Activated naive CD8-positive, alpha-beta T cell (primary cell): ENCODE results near the gene KIAA1671.
A peak's percentile ranks its signal among the peaks of the same experiment; 100 is the strongest.

Experiments used
- H3K27ac Mint-ChIP-seq: one replicate; pipeline ENCODE4 v1.8.0; 2021; ENCODE audit warnings: mixed read lengths
- H3K27me3 Mint-ChIP-seq: one replicate; pipeline ENCODE4 v1.8.0; 2021; ENCODE audit warnings: mixed read lengths
- H3K36me3 Mint-ChIP-seq: one replicate; pipeline ENCODE4 v1.8.0; 2021; ENCODE audit warnings: mixed read lengths
- H3K4me1 Mint-ChIP-seq: one replicate; pipeline ENCODE4 v1.8.0; 2021; ENCODE audit warnings: low read depth, mixed read lengths
- H3K4me3 Mint-ChIP-seq: one replicate; pipeline ENCODE4 v1.8.0; 2021; ENCODE audit warnings: mild to moderate bottlenecking, mixed read lengths
- H3K9me3 Mint-ChIP-seq: one replicate; pipeline ENCODE4 v1.8.0; 2021; ENCODE audit warnings: low read depth, mixed read lengths

The KIAA1671 gene

DNA sequence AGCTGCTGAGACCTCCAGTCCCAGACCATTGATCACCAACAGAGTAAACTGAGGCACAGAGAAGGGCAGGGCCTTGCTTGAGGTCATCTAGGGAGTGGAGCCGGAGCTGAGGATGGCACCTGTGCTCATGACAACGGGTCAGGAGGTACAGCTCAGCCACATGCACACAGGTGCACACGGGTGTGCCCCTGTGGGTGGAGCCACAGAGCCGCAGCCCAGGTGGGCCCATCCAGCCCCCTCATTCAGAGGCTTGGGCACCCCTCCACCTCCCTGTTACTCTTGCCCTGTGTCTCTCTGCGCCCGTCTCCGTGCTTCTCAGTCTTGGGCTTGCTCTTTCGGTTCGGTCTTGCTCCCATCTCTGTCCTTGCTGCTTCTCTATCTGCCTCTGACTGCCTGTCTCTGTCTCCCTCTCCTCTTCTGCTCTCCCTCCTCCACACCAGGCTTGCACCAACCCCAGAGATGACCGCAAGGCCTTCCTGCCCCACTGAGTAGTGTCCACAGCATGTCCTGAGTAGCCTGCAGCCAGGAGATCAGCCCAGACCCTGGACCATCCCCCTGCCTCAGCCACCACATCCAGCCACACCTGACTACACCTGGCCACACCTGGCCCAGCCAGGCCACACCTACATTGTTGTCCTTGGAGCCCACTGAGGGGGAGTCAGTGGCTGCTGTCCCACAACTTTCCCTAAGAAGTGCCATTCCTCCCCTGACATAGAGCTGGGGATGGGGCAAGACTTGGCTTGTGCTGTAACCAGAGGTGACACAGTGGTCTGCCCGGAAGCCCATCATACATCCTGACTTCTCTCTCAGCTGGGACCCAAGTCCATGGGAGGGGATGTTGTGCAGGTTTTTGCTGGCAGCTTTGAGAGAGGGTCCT is 207.8 kb downstream of the KIAA1671 start:
- H3K36me3 Mint-ChIP-seq, result no peaks in the 10 kb centered on the region
- no peak overlapping the region for H3K27ac Mint-ChIP-seq
- no peaks in the 10 kb centered on the region for H3K27me3 Mint-ChIP-seq
- no peaks in the 10 kb centered on the region for H3K4me1 Mint-ChIP-seq
- no peak overlapping the region for H3K4me3 Mint-ChIP-seq
- H3K9me3 Mint-ChIP-seq, result no peaks in the 10 kb centered on the region

DNA sequence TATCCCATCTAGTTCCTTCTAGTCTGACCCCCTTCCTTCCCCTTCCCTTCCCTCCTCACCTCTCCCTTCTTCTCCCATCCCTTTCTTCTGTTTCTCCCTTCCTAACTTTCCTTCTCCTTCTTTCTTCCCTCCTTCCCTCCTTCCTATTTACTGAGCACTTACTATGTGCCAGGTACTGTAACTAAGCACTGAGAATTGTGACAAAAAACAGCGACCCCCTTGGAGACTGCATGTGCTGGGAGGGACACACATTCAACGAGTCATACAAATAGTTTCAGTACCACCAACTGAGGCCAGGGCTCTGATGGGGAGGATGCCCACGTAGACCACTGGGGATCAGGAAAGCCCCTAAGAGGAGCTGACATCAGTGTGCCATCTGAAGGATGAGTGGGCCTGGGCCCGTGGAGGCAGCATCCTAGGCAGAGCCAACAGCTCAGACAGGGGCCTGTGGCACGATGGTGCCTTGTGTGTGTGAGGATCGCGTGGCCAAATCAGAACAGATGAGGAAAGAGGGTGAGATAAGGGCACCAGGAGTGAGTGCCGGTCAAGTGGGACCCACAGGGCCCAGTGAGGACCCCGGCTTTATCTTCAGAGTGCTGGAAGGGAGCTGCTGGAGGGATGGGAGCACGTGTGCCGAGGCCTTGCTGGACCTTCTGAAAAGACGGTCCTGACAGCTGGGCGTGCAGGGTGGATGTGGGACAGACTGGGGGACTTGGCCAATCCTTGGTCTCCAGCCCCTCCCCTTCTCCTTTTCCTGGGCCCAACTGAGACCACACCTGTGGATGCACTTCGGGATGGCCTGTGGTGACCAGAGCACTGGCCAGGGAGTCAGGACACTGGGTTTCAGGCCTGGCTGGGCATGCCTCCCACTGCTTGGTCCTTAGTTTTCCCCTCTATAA is 208.8 kb downstream of the KIAA1671 start:
- H3K27ac Mint-ChIP-seq, result peak overlapping the region; percentile 29
- H3K27me3 Mint-ChIP-seq, result no peaks in the 10 kb centered on the region
- no peaks in the 10 kb centered on the region for H3K9me3 Mint-ChIP-seq
- H3K4me1 Mint-ChIP-seq, result no peaks in the 10 kb centered on the region
- H3K36me3 Mint-ChIP-seq, result no peaks in the 10 kb centered on the region
- no peak overlapping the region for H3K4me3 Mint-ChIP-seq

DNA sequence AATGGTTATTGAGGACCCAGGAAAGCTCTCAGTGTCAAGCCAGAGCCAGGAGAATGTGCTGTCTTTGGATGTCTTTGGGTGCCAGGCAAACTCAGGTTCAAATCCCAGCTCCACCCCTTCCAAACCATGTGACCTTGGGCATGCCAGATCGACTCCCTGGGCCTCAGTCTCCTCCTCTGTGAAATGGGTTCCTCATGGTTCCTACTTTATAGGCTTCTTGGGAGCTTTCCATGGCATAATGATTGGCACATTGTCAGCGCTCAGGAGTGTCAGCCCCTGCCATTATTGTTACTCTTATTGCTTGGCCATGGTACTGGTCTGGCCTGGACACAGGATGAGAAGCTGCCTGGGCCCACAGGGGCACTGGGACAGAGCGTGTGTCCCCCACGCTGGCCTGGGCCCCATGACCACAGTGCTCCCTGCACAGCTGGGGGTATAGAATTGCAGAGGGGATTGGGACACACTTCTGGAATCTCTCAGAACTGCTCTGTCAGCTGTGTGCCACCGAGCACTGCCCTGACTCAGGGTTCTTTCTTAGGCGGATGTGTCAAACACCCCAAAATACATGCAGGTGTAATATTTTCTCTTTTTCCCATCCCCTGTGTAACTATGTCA is 209.5 kb downstream of the KIAA1671 start:
- Mint-ChIP-seq H3K27me3 (no peaks in the 10 kb centered on the region), H3K4me1 (no peaks in the 10 kb centered on the region), H3K9me3 (no peaks in the 10 kb centered on the region), H3K36me3 (no peaks in the 10 kb centered on the region), H3K4me3 (no peak overlapping the region), H3K27ac (no peak overlapping the region)

DNA sequence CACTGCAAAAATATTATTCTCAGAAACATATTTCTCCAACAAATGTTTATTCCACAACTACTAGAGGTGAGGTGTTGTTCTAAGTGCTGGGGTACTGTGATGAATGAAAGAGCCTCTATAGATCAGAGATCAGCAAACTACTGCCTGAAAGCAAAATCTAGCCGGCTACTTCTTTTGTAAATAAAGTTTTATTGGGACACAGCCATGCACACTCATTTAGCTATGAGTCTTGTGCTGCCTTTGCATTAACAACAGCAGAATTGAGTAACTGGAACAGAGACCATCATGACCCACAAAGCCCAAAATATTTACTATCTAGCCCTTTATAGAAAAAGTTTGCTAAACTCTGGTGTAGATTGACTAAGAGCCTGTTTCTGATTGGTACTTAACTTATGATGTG is 210.0 kb downstream of the KIAA1671 start:
- Mint-ChIP-seq H3K4me1 (no peaks in the 10 kb centered on the region), H3K27me3 (no peaks in the 10 kb centered on the region), H3K9me3 (no peaks in the 10 kb centered on the region), H3K36me3 (no peaks in the 10 kb centered on the region), H3K27ac (no peak overlapping the region), H3K4me3 (no peak overlapping the region)

DNA sequence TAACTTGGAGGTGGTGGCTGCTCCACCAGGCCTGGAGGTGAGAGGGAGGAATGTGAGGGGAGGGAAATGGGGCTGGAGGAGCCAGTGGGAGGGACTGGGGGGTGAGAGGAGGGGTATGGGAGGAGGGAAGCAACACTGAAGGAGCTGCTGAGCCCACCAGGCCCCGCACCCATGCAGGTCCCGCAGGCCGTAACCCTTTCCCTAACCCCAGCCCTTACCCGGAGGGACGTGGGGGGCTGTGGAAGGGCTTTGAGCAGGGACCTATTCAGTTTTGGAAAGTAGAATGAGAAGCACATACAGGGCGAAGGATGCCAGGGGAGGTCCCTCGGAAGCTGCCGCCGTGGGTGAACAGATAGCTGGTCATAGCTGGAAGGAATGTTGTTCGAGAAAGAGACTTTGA is 213.3 kb downstream of the KIAA1671 start:
- Mint-ChIP-seq H3K4me3 (no peak overlapping the region), H3K4me1 (no peaks in the 10 kb centered on the region), H3K27ac (no peak overlapping the region), H3K27me3 (no peaks in the 10 kb centered on the region), H3K36me3 (no peaks in the 10 kb centered on the region), H3K9me3 (no peaks in the 10 kb centered on the region)

DNA sequence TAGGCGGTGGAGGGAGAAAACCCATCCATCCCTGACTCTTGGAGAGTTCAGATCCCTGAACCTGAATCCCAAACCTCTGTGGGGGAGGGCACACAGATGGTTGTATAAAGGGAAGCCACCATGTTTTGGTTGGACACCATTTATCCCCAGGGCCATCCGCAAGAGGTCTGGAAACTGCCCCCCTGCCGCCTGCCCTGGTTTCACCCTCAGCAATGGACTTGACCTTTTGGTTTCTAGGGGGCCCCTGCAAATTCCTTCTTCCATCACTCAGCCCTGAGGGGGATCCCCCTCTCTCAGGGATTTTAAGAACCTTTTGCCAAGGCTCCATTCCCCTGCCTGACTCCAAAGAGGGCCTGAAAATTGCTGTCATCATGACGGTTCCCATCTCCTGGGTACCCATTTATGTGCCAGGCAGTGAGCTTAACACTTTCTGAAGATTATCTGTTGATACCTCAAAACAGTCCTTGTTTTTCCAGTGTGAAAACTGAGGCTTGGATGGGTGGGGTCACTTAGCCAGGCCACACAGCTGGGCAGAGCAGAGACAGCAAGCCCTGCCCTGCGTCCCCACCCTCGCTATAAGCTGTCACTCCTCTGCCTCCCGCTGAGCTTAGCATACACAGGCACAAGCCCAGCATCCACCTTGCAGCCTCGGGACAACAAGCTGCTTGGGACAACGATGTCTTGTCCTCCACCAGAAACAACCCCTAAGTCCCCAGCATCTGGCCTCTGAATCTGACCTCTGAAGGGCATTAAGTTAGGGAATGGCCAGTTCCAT is 213.9 kb downstream of the KIAA1671 start:
- H3K27me3 Mint-ChIP-seq, result no peaks in the 10 kb centered on the region
- no peaks in the 10 kb centered on the region for H3K36me3 Mint-ChIP-seq
- no peaks in the 10 kb centered on the region for H3K9me3 Mint-ChIP-seq
- no peak overlapping the region for H3K4me3 Mint-ChIP-seq
- no peaks in the 10 kb centered on the region for H3K4me1 Mint-ChIP-seq
- H3K27ac Mint-ChIP-seq, result no peak overlapping the region

DNA sequence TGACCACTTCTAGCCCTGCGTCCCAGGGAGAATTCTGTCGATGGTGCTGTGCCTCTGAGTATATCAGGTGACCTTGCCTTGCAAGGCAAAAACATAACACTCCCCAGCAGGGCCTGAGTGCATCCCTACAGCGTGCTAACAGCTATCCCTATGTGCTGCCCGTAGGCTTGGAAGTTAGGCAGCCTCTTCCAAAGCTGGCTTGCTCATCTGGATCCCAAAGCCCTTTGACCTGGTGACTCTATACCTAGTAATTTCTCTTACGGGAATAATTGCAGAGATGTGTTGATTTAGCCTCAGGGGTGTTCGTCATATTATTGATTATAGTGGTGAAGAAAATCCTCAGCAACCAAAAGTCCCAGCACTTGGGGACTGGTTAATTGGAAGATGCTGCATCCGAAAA is 214.6 kb downstream of the KIAA1671 start:
- Mint-ChIP-seq H3K4me1 (no peaks in the 10 kb centered on the region), H3K27ac (no peak overlapping the region), H3K27me3 (no peaks in the 10 kb centered on the region), H3K36me3 (no peaks in the 10 kb centered on the region), H3K9me3 (no peaks in the 10 kb centered on the region), H3K4me3 (no peak overlapping the region)

DNA sequence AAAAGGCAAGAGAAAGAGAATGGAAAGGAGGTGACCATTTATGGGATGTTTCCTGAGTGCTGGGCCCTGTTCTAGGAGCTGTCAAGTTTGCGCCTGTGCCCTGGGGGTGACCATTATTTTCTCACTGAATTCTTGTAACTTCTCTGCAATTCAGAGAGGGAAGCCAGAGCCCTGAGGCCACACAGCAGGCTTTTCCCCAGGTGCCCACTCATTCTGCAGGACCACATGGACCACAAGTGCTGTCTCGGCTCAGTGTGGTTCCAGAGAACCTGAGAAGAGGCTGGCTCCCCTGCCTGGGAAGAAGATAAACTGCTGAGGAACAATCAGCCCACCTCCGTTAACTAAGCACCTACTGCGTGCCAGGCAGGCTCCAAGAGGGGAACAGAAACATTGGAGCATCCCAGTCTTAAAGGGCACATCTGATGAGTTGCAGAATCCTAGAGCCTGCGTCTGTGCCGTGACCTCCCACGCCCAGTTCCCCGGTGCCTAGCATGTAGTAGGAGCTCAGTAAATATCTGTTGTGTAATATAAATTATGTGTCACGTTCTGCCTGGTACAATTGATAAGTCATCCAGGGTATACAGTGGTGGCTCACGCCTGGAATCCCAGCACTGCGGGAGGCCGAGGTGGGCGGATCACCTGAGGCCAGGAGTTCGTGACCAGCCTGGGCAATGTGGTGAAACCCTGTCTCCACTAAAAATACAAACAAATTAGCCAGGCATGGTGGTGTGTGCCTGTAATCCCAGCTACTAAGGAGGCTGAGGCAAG is 215.5 kb downstream of the KIAA1671 start:
- no peaks in the 10 kb centered on the region for H3K36me3 Mint-ChIP-seq
- H3K9me3 Mint-ChIP-seq, result no peaks in the 10 kb centered on the region
- no peaks in the 10 kb centered on the region for H3K4me1 Mint-ChIP-seq
- no peak overlapping the region for H3K4me3 Mint-ChIP-seq
- no peak overlapping the region for H3K27ac Mint-ChIP-seq
- no peaks in the 10 kb centered on the region for H3K27me3 Mint-ChIP-seq

DNA sequence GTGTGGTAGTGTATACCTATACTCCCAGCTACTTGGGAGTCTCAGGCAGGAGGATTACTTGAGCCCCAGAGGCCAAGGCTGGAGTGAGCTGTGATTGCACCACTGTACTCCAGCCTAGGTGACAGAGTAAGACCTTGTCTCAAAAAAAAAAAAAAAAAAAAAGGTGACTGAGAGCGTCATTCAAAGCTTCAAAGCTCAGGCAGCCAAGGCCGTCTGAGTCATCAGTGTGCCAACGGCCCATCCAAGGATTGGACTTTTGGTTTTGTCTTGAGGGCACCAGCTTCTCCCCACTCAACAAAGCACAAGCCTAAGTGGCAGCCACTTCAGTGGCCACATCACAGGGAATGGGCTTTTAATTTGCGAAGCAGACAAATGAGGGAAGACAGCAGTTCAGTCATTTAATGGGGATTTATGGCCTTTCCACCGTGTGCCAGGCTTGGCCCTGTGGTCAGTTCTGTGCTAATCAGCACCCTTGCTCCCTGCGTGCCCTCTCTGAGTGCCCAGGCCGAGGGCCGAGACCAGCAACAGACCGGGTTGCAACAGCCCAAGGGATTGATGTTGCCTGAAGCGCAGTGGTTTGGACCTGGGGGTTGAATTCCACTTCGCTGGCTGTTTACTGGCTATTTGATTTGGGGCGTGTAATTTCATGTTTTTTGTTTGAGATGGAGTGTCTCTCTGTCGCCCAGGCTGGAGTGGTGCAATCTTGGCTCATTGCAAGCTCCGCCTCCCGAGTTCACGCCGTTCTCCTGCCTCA is 216.9 kb downstream of the KIAA1671 start:
- H3K9me3 Mint-ChIP-seq, result no peaks in the 10 kb centered on the region
- H3K27me3 Mint-ChIP-seq, result no peaks in the 10 kb centered on the region
- no peaks in the 10 kb centered on the region for H3K4me1 Mint-ChIP-seq
- H3K4me3 Mint-ChIP-seq, result no peak overlapping the region
- H3K27ac Mint-ChIP-seq, result no peak overlapping the region
- no peaks in the 10 kb centered on the region for H3K36me3 Mint-ChIP-seq

DNA sequence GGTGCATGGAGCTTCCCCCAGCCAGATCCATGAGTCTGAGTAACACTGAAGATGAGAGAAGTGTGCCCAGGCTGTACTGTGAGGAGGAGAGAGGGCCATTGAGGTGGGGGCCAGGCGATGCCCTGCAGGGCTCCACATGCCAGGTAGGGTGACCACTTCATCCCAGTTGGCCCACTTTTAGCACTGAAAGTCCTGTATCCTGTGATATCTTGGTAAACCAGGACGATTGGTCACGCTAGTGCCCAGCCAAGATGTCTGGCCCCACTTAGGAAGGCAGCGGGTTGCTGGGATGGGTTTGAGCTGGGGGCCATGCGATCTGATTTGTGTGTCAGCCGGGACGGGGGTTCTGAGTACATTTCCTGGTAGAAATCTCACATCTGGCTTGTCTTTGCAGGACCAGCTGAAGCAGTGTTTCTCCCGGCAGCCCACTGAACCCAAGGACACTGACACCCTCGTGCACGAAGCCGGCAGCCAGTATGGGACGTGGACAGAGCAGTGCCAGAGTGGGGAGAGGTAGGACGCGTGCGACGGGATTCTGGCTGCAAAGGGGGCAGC is 218.0 kb downstream of the KIAA1671 start:
- Mint-ChIP-seq H3K4me3 (no peak overlapping the region), H3K9me3 (no peaks in the 10 kb centered on the region), H3K27ac (no peak overlapping the region), H3K36me3 (no peaks in the 10 kb centered on the region), H3K4me1 (no peaks in the 10 kb centered on the region), H3K27me3 (no peaks in the 10 kb centered on the region)

DNA sequence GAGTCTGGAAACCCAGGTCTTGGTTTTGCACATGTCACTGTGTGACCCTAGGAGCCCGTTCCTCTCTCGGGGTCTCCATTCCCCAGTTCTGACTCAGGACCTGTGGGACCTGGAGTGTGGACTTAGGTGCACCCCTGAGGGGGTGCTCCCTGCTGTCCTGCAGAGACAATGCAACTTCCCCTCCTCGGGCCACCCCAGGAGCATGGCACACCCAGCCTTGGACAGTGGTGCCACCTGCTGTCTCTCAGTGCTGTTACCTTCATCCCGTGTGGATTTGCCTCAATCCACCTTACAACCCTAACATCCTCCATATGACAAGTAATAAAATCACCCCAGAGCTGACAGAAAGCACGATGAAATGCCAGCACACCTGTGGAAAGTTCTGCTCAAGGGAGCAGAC is 219.6 kb downstream of the KIAA1671 start:
- Mint-ChIP-seq H3K9me3 (no peaks in the 10 kb centered on the region), H3K27ac (no peak overlapping the region), H3K4me1 (no peaks in the 10 kb centered on the region), H3K4me3 (no peak overlapping the region), H3K27me3 (no peaks in the 10 kb centered on the region), H3K36me3 (peaks cover 2% of the 10 kb centered on the region)

DNA sequence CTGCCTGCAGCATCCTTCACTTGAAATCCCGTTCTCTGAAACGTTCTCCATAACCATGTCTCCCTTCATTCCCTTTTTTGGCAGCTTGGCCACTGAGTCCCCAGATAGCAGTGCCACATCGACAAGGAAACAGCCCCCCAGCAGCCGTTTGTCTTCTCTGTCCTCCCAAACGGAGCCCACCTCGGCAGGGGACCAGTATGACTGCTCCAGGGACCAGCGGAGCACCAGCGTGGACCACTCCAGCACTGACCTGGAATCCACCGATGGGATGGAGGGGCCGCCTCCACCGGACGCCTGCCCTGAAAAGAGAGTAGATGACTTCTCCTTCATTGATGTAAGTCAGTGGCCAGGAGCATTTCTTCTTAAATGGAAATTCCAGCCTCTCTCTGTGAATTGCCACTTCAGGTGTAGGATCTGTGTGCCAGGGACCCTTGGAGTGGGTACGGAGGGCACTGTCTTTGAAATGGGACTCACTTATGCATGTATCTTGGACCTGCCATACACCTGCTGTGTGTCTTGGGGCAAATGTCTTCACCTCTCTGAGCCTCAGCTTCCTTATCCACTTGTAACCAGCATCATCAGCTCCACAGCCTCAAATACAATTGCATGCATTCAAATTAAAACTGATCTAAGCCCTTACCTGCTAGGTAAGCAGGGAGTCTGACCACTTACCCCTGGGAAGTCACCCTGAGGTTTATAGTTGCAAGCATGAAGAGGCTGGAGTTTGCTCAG is 221.8 kb downstream of the KIAA1671 start:
- no peaks in the 10 kb centered on the region for H3K27me3 Mint-ChIP-seq
- no peak overlapping the region for H3K4me3 Mint-ChIP-seq
- H3K4me1 Mint-ChIP-seq, result no peaks in the 10 kb centered on the region
- no peak overlapping the region for H3K27ac Mint-ChIP-seq
- H3K36me3 Mint-ChIP-seq, result peaks cover 3% of the 10 kb centered on the region
- no peaks in the 10 kb centered on the region for H3K9me3 Mint-ChIP-seq
